K562 treated with DMSO at 1 percent for 4 hours (cell line): ENCODE data around the gene KCTD16. TPM values are rescaled to one million over a fixed set of nuclear protein-coding genes. Genes with fewer than 3 reads are reported as not detected.

Experiments used
- total RNA-seq: library from RNA; unstranded; fragments of 300-600 nt; gene quantifications from 2 replicates; pipeline ENCODE4 v1.2.3, GENCODE V29; 2022; ENCODE audit not compliant: insufficient read depth

KCTD16 gene
- total RNA-seq, result not detected in 2 replicates

DNA sequence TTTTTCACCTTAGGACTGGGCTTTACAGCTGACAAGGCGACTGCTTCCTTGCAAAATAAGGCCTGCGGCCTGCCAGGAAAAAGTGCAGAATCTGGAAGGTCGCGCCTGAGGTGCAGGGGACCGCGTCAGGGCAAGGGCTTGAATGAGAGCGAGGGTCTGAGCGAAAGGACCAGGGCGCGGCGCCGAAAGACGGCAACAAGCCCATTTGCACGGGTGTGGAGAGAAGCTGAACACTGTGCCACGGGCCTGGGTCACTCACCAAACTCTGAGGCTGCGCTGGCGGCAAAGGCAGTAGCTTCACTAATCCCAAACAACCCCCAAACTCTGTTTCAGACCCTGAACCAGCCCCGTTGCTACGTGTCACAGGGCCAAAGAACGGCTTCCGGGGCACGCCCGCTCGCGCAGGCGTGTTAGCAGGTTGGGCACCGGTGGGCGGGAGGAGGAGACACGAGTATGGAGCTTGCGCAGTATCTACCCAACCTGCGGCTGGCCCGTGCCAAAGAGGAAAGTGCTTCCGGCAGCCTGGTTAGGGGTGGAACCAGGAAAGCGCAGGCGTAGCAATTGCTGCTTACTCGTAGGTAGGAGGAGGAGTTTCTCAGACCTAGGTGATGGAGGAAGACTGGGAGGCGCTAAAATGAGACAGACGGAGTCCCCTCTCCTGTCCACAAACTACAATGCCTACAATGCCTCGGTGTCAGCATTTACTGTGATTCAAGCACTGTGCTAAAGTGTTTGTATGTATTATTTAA lies at the start of gene KCTD16, which contains the start of gene YIPF5:
KCTD16 (plus strand) TSS at position 598 of the 749 bp plus-strand sequence.
YIPF5 (minus strand) TSS at position 384 of the 749 bp plus-strand sequence. CDS start 704 bp downstream, outside the sequence.

Other genes starting within 250 kb of the KCTD16 start
- gene YIPF5, start 214 bp upstream of the KCTD16 start, total RNA-seq, result 16.1 and 17.4 TPM in 2 replicates